Ureter (tissue), 1 donor: ENCODE measurements around the gene CREB3L1. TPM values are rescaled to one million over a fixed set of nuclear protein-coding genes. Genes with fewer than 3 reads are reported as not detected.
A peak's percentile ranks its signal among the peaks of the same experiment; 100 is the strongest.
"Not testable (repeated sequence)": the region's sequence is repeated elsewhere in the genome, so short reads cannot be mapped to it uniquely, and the experiment has no call there.

Experiments used
- DNase-seq: peaks from one replicate; pipeline ENCODE4 v3.0.0-alpha.2; 2020; ENCODE audit warnings: low spot score
- total RNA-seq: library from RNA; stranded (reverse); gene quantifications from one replicate; pipeline ENCODE4 v1.2.4, GENCODE V29; 2023
- donor health status: DM: yes; HTN: yes; CAD: no.

Gene CREB3L1
- total RNA-seq, 1 donor from 2014 or later: 39.6 TPM

- DNase-seq: peak; percentile 82
Measured at GRCh38 chr11:46295312-46296058, 18.0 kb downstream of the CREB3L1 start.

- no peak for DNase-seq
Measured at GRCh38 chr11:46296059-46296527, 18.6 kb downstream of the CREB3L1 start.

- peak; percentile 65 for DNase-seq
Measured at GRCh38 chr11:46296528-46297448, 19.3 kb downstream of the CREB3L1 start.

- DNase-seq: no peak
Measured at GRCh38 chr11:46298699-46299433, 21.4 kb downstream of the CREB3L1 start.

GRCh38 chr11:46299451-46299961, 22.0 kb downstream of the CREB3L1 start:
- DNase-seq: no peak

- no peak for DNase-seq
Measured at GRCh38 chr11:46300270-46300669, 22.8 kb downstream of the CREB3L1 start.

GRCh38 chr11:46302866-46303265, 25.4 kb downstream of the CREB3L1 start:
- no peak for DNase-seq

GRCh38 chr11:46304036-46304435, 26.6 kb downstream of the CREB3L1 start:
- not testable (repeated sequence) for DNase-seq

- DNase-seq: no peak
Measured at GRCh38 chr11:46304605-46305179, 27.2 kb downstream of the CREB3L1 start.

GRCh38 chr11:46305295-46305694, 27.8 kb downstream of the CREB3L1 start:
- no peak for DNase-seq

- no peak for DNase-seq
Measured at GRCh38 chr11:46306296-46306853, 28.9 kb downstream of the CREB3L1 start.

- DNase-seq: no peak
Measured at GRCh38 chr11:46307369-46307768, 29.9 kb downstream of the CREB3L1 start.

GRCh38 chr11:46307785-46308341, 30.4 kb downstream of the CREB3L1 start:
- DNase-seq: no peak

- peak; percentile 77 for DNase-seq
Measured at GRCh38 chr11:46308631-46309419, 31.4 kb downstream of the CREB3L1 start.

- no peak for DNase-seq
Measured at GRCh38 chr11:46309814-46310259, 32.4 kb downstream of the CREB3L1 start.

GRCh38 chr11:46315033-46315738, 37.7 kb downstream of the CREB3L1 start:
- DNase-seq: peak; percentile 76

- no peak for DNase-seq
Measured at GRCh38 chr11:46315783-46316563, 38.5 kb downstream of the CREB3L1 start.

GRCh38 chr11:46319074-46319453, 41.6 kb downstream of the CREB3L1 start:
- DNase-seq: no peak
